Measurements from ENCODE around the gene FBXO40.

DNA sequence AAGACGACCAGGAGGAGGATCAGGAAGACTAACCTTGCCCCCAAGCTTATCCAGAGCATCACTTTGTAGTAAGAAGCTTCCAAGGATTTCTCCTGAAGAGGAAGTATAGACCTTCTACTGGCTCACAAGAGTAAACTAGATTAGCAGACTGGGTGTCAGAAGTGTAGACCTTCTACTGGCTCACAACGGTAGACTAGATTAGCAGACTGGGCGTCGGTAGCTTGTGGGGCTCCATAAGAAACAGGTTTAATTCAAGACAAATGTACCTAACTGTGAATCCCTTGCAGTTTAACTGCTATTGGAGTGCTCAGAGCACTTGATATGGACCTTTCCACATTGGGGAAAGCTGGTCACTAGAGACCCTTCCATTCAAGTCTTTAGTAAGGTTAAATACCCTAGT lies 12.9 kb downstream of the FBXO40 start:
- TF ChIP-seq, protein P1, sequence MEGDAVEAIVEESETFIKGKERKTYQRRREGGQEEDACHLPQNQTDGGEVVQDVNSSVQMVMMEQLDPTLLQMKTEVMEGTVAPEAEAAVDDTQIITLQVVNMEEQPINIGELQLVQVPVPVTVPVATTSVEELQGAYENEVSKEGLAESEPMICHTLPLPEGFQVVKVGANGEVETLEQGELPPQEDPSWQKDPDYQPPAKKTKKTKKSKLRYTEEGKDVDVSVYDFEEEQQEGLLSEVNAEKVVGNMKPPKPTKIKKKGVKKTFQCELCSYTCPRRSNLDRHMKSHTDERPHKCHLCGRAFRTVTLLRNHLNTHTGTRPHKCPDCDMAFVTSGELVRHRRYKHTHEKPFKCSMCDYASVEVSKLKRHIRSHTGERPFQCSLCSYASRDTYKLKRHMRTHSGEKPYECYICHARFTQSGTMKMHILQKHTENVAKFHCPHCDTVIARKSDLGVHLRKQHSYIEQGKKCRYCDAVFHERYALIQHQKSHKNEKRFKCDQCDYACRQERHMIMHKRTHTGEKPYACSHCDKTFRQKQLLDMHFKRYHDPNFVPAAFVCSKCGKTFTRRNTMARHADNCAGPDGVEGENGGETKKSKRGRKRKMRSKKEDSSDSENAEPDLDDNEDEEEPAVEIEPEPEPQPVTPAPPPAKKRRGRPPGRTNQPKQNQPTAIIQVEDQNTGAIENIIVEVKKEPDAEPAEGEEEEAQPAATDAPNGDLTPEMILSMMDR (conservative IDR thresholded peaks at IDR 0.05 in 1 of 2, IDR thresholded peaks at IDR 0.05 in 1 of 2; ENCODE audit: extremely low read depth in 1 of 2, insufficient read depth in 1 of 2, low read depth in 1 of 2, low read length in 2 of 2): no peak
- TF ChIP-seq EZH2 (IDR thresholded peaks at IDR 0.05; ENCODE audit: borderline replicate concordance, low read length): no peak

Data from mammary epithelial cell (primary cell).